B cell (primary cell): ENCODE measurements around the gene GTPBP4. TPM values are rescaled to one million over a fixed set of nuclear protein-coding genes. Genes with fewer than 3 reads are reported as not detected.

Experiments used
- ATAC-seq: fragments of 200-7000 bp; cut with Tn5 transposase; one replicate; pipeline ENCODE4 v1.10.0; 2021; ENCODE audit warnings: low read depth, mild to moderate bottlenecking, moderate number of reproducible peaks, moderate library complexity
- CTCF ChIA-PET: fragments of 350-600 bp; sonication (Branson Sonifier 250); formaldehyde crosslinking; loops from one replicate; lab custom pipeline; 2021; ENCODE audit warnings: antibody characterized with exemption, inconsistent platforms; lab: Charles Lee
- POLR2A ChIA-PET: fragments of 350-600 bp; sonication (Branson Sonifier 250); formaldehyde crosslinking; loops from one replicate; lab custom pipeline; 2021; ENCODE audit warnings: antibody characterized with exemption; lab: Charles Lee
- DNase-seq: peaks from one replicate; pipeline ENCODE4 v3.0.0; 2013
- H2AFZ ChIP-seq: 2 replicates; pipeline ENCODE4 v1.6.1; 2012; ENCODE audit warnings: mild to moderate bottlenecking, low read depth, low read length; ENCODE audit not compliant: insufficient read depth, poor library complexity, severe bottlenecking
- H3K27ac ChIP-seq, 2 donors: 1 replicate in 1 of 2; 2 replicates in 1 of 2; pipeline ENCODE4 v1.5.1; 2012 to 2013; ENCODE audit warnings: low read length in 2 of 2, mild to moderate bottlenecking in 2 of 2, moderate library complexity in 1 of 2
- H3K27me3 ChIP-seq, 4 experiments: fragments of 200-600 bp in 1 of 4; sonication (generic) in 1 of 4; replicated peaks in 1 of 4; 1 replicate in 2 of 4; 2 replicates in 2 of 4; pipeline versions ENCODE4 v1.6.1 to v1.7.0; 2013 to 2016; ENCODE audit warnings: low read length in 3 of 4, mild to moderate bottlenecking in 2 of 4, mixed read lengths in 1 of 4, moderate library complexity in 1 of 4; ENCODE audit not compliant: insufficient read depth in 4 of 4, control insufficient read depth in 3 of 4; ENCODE audit errors: control extremely low read depth in 1 of 4
- H3K36me3 ChIP-seq, 2 experiments: replicated peaks in 1 of 2; 1 replicate in 1 of 2; 2 replicates in 1 of 2; pipeline versions ENCODE4 v1.6.1 to v1.7.1; 2013; ENCODE audit warnings: low read length in 1 of 2; ENCODE audit not compliant: insufficient read depth in 2 of 2, control insufficient read depth in 1 of 2; ENCODE audit errors: control extremely low read depth in 1 of 2, extremely low read depth in 1 of 2
- H3K4me1 ChIP-seq, 2 donors: fragments of 200-600 bp in 1 of 2; sonication (generic) in 1 of 2; 1 replicate in 1 of 2; 2 replicates in 1 of 2; pipeline versions ENCODE4 v1.5.1 to v1.6.1; 2013 to 2017; ENCODE audit warnings: low read length in 2 of 2; ENCODE audit not compliant: control insufficient read depth in 2 of 2, insufficient read depth in 2 of 2
- H3K4me2 ChIP-seq: replicated peaks from 2 replicates; pipeline ENCODE3; 2012; ENCODE audit warnings: mild to moderate bottlenecking, low read depth, low read length; ENCODE audit not compliant: poor library complexity, severe bottlenecking
- H3K4me3 ChIP-seq, 5 experiments: fragments of 200-600 bp in 1 of 5; sonication (generic) in 1 of 5; 1 replicate in 3 of 5; 2 replicates in 2 of 5; pipeline versions ENCODE4 v1.5.1 to v1.7.0; 2011 to 2016; ENCODE audit warnings: low read length in 4 of 5, mild to moderate bottlenecking in 4 of 5, low read depth in 2 of 5, control low read depth in 1 of 5, moderate library complexity in 1 of 5; ENCODE audit not compliant: insufficient read depth in 1 of 5; ENCODE audit errors: control extremely low read depth in 1 of 5, extremely low read depth in 1 of 5
- H3K79me2 ChIP-seq: fragments of 200-600 bp; sonication (generic); one replicate; pipeline ENCODE4 v1.6.0; 2016; ENCODE audit warnings: low read length; ENCODE audit not compliant: control insufficient read depth, insufficient read depth
- H3K9ac ChIP-seq: fragments of 200-600 bp; sonication (generic); 2 replicates; pipeline ENCODE4 v1.6.1; 2017; ENCODE audit warnings: mild to moderate bottlenecking, low read length, moderate library complexity
- H3K9me3 ChIP-seq, 3 donors: one replicate each; pipeline versions ENCODE4 v1.6.1 to v1.7.1; 2013; ENCODE audit warnings: low read length in 2 of 3; ENCODE audit not compliant: control insufficient read depth in 2 of 3, insufficient read depth in 1 of 3; ENCODE audit errors: control extremely low read depth in 1 of 3
- H4K20me1 ChIP-seq: 2 replicates; pipeline ENCODE4 v1.6.0; 2012; ENCODE audit warnings: mild to moderate bottlenecking, low read length; ENCODE audit not compliant: insufficient read depth, control insufficient read depth, poor library complexity, severe bottlenecking
- H3K27ac Mint-ChIP-seq: one replicate; pipeline ENCODE4 v1.8.0; 2021; ENCODE audit warnings: mixed read lengths
- H3K27me3 Mint-ChIP-seq: one replicate; pipeline ENCODE4 v1.8.0; 2021; ENCODE audit warnings: mixed read lengths
- H3K4me1 Mint-ChIP-seq: one replicate; pipeline ENCODE4 v1.8.0; 2021; ENCODE audit warnings: mixed read lengths
- H3K4me3 Mint-ChIP-seq: one replicate; pipeline ENCODE4 v1.8.0; 2021; ENCODE audit warnings: mixed read lengths
- H3K9me3 Mint-ChIP-seq: one replicate; pipeline ENCODE4 v1.8.0; 2022; ENCODE audit warnings: mixed read lengths; ENCODE audit not compliant: insufficient read depth
- CTCF ChIP-seq: fragments of 200-600 bp; IDR thresholded peaks from one replicate; pipeline ENCODE4 v1.8.0; 2022; ENCODE audit warnings: antibody characterized with exemption, mild to moderate bottlenecking
- EZH2 ChIP-seq: IDR thresholded peaks from 2 replicates; pipeline ENCODE4 v1.6.1; 2012; ENCODE audit warnings: borderline replicate concordance, low read depth, mild to moderate bottlenecking, moderate library complexity, low read length; ENCODE audit not compliant: insufficient read depth, poor library complexity, severe bottlenecking
- WGBS: methylation state at CpG from one replicate; pipeline ENCODE4 v1.1.5; 2013; ENCODE audit warnings: missing lambda C conversion rate; ENCODE audit not compliant: insufficient coverage; 5-methylcytosine and 5-hydroxymethylcytosine counted together
- intact Hi-C: fragments of 100-400 bp; cut with micrococcal nuclease; formaldehyde crosslinking; loops from one replicate; pipeline ENCODE4 v1.10.0; 2022
- polyA plus RNA-seq: library from polyadenylated mRNA; depleted of rRNA; stranded (reverse); fragments of >200 nt; gene quantifications from 2 replicates; pipeline ENCODE4 v1.2.3, GENCODE V29; 2012
- total RNA-seq, 2 donors: library from RNA; stranded (reverse); fragments of 120-200 nt in 1 of 2; gene quantifications; 1 replicate in 1 of 2; 2 replicates in 1 of 2; pipeline versions ENCODE4 v1.2.3 to v1.2.4, GENCODE V29; 2013 to 2022

GTPBP4 gene
- total and polyA plus RNA-seq, 2 donors (not counting 1 experiment from before 2014, with no cell fraction given), result 11.8 to 45.4 TPM

GRCh38 chr10:955127-955819 lies 33.0 kb upstream of the GTPBP4 start:
- Histone ChIP-seq H3K9me3 (no peaks in the 10 kb centered on the region), H3K4me1 (no peaks in the 10 kb centered on the region), H3K79me2 (no peaks in the 10 kb centered on the region), H3K27me3 (peaks cover 0 to 4% (median 2%) of the 10 kb centered on the region in 4 experiments), H3K4me3 (no peak overlapping the region), H3K27ac (no peak overlapping the region), H3K4me2 (no peak overlapping the region), H3K9ac (no peak overlapping the region), H2AFZ (no peak overlapping the region), H4K20me1 (no peaks in the 10 kb centered on the region), H3K36me3 (no peaks in the 10 kb centered on the region)
- no peaks in the 10 kb centered on the region for H3K4me1 Mint-ChIP-seq
- no peak for TF ChIP-seq CTCF
- no peak for TF ChIP-seq EZH2
- intact Hi-C loops, result no loop called here
- DNase-seq (no peak), ATAC-seq (no peak)
- no peak overlapping the region for H3K27ac Mint-ChIP-seq
- H3K27me3 Mint-ChIP-seq, result peaks cover 33% of the 10 kb centered on the region
- 77% methylated on average over 7 of the region's 13 CpGs for WGBS
- POLR2A ChIA-PET, result no interaction called here
- no peaks in the 10 kb centered on the region for H3K9me3 Mint-ChIP-seq
- no peak overlapping the region for H3K4me3 Mint-ChIP-seq
- CTCF ChIA-PET, result no interaction called here

GRCh38 chr10:955820-956217 lies 32.4 kb upstream of the GTPBP4 start:
- intact Hi-C loops, result no loop called here
- Mint-ChIP-seq H3K27ac (no peak overlapping the region), H3K27me3 (peaks cover 28% of the 10 kb centered on the region), H3K9me3 (no peaks in the 10 kb centered on the region), H3K4me1 (no peaks in the 10 kb centered on the region), H3K4me3 (no peak overlapping the region)
- Histone ChIP-seq H3K27me3 (peaks cover 0 to 4% (median 2%) of the 10 kb centered on the region in 4 experiments), H3K9ac (no peak overlapping the region), H3K4me1 (no peaks in the 10 kb centered on the region), H3K79me2 (no peaks in the 10 kb centered on the region), H3K4me2 (no peak overlapping the region), H3K36me3 (no peaks in the 10 kb centered on the region), H2AFZ (no peak overlapping the region), H3K9me3 (no peaks in the 10 kb centered on the region), H4K20me1 (no peaks in the 10 kb centered on the region), H3K4me3 (no peak overlapping the region), H3K27ac (no peak overlapping the region)
- ChIA-PET CTCF (no interaction called here), POLR2A (no interaction called here)
- TF ChIP-seq CTCF (no peak), EZH2 (no peak)
- WGBS, result 76% methylated on average over 9 of the region's 9 CpGs
- ATAC-seq, result no peak
- DNase-seq, result no peak
